Endodermal cell (in vitro differentiated cells): ENCODE data around the gene FARSB. TPM values are rescaled to one million over a fixed set of nuclear protein-coding genes. Genes with fewer than 3 reads are reported as not detected.
"Not testable (repeated sequence)": the region's sequence is repeated elsewhere in the genome, so short reads cannot be mapped to it uniquely, and the experiment has no call there.

Experiments used
- DNase-seq: peaks from one replicate; pipeline ENCODE4 v3.0.0-alpha.2; 2017
- H3K27ac ChIP-seq: 2 replicates; pipeline ENCODE4 v1.5.1; 2013; ENCODE audit warnings: mild to moderate bottlenecking, low read depth, low read length, moderate library complexity
- H3K27me3 ChIP-seq: 2 replicates; pipeline ENCODE4 v1.6.1; 2013; ENCODE audit warnings: mild to moderate bottlenecking, low read length, moderate library complexity; ENCODE audit not compliant: insufficient read depth, control insufficient read depth, poor library complexity, severe bottlenecking
- H3K36me3 ChIP-seq: 2 replicates; pipeline ENCODE4 v1.7.0; 2013; ENCODE audit warnings: mild to moderate bottlenecking, low read length, moderate library complexity; ENCODE audit not compliant: control insufficient read depth, insufficient read depth
- H3K4me1 ChIP-seq: one replicate; pipeline ENCODE4 v1.7.0; 2013; ENCODE audit warnings: low read length; ENCODE audit not compliant: control insufficient read depth, insufficient read depth
- H3K4me3 ChIP-seq: 2 replicates; pipeline ENCODE4 v1.5.1; 2013; ENCODE audit warnings: mild to moderate bottlenecking, low read length, moderate library complexity
- H3K9ac ChIP-seq: 2 replicates; pipeline ENCODE4 v1.6.1; 2013; ENCODE audit warnings: mild to moderate bottlenecking, low read length, moderate library complexity; ENCODE audit not compliant: poor library complexity, severe bottlenecking; ENCODE audit errors: extremely low read depth
- H3K9me3 ChIP-seq: 2 replicates; pipeline ENCODE4 v1.6.1; 2013; ENCODE audit warnings: mild to moderate bottlenecking, low read length, moderate library complexity; ENCODE audit not compliant: control insufficient read depth
- H3K27ac Mint-ChIP-seq: 2 replicates; pipeline ENCODE4 v1.8.0; 2020; ENCODE audit warnings: mixed read lengths
- H3K27me3 Mint-ChIP-seq: 2 replicates; pipeline ENCODE4 v1.8.0; 2021; ENCODE audit warnings: mild to moderate bottlenecking, mixed read lengths; ENCODE audit not compliant: insufficient read depth
- H3K36me3 Mint-ChIP-seq: 2 replicates; pipeline ENCODE4 v1.8.0; 2020; ENCODE audit warnings: low read depth, mixed read lengths
- H3K4me1 Mint-ChIP-seq: 2 replicates; pipeline ENCODE4 v1.8.0; 2020; ENCODE audit warnings: mixed read lengths
- H3K4me3 Mint-ChIP-seq: 2 replicates; pipeline ENCODE4 v1.8.0; 2020; ENCODE audit warnings: mild to moderate bottlenecking, moderate library complexity, mixed read lengths
- H3K9me3 Mint-ChIP-seq: 2 replicates; pipeline ENCODE4 v1.8.0; 2020; ENCODE audit warnings: mild to moderate bottlenecking, mixed read lengths
- WGBS, 2 experiments: methylation state at CpG; one replicate each; pipeline versions ENCODE4 v1.1.5 to v1.1.7; 2013; ENCODE audit warnings: missing lambda C conversion rate in 2 of 2, mixed read lengths in 1 of 2; ENCODE audit not compliant: insufficient coverage in 1 of 2, insufficient read length in 1 of 2; 5-methylcytosine and 5-hydroxymethylcytosine counted together
- total RNA-seq, 2 donors: library from RNA; stranded (reverse); fragmentation: NEBNext Ultra II Directional in 1 of 2; extraction: Animal tissue kit (Norgen Biotek cat#: 25700) in 1 of 2; gene quantifications; 2 replicates in 1 of 2; 3 replicates in 1 of 2; pipeline ENCODE4 v1.2.1, GENCODE V29; 2021
- TF ChIP-seq, protein P1 (sequence below): fragments of 200-600 bp; sonication (generic); conservative IDR thresholded peaks from 2 replicates; pipeline ENCODE4 v1.5.0; 2021; ENCODE audit warnings: antibody characterized with exemption, mild to moderate bottlenecking

FARSB gene
- total RNA-seq, 2 donors from 2014 or later, result 15.9 to 18.3 TPM

DNA sequence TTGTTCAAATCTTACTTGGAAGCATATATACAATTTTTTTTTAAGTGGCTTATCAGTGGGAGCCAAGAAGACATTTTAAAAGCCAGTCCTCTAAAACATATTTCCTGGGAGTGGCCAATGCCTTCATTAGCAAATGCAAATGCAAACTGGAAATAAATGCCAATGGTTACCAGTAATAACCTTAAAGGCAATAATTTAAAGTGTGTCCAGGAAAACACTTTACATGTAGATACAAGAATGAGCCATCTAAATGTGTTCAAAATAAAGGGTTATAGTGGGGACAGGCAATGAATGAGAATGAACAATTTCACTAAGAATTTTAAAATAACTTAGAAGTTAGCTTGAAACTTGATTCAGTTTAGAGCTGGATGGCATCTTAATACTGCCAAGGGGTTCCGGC, 64.2 kb downstream of the FARSB start:
- Mint-ChIP-seq H3K4me3 (no peak overlapping the region), H3K36me3 (peaks cover 35% of the 10 kb centered on the region), H3K27me3 (no peaks in the 10 kb centered on the region), H3K27ac (no peak overlapping the region), H3K9me3 (peaks cover 22% of the 10 kb centered on the region), H3K4me1 (no peaks in the 10 kb centered on the region)
- no peak for DNase-seq
- WGBS, 2 experiments, result 98 to 100% methylated on average over 1 of the region's 1 CpG
- Histone ChIP-seq H3K36me3 (peaks cover 22% of the 10 kb centered on the region), H3K27ac (no peak overlapping the region), H3K9ac (no peak overlapping the region), H3K9me3 (no peaks in the 10 kb centered on the region), H3K27me3 (no peaks in the 10 kb centered on the region), H3K4me3 (no peak overlapping the region), H3K4me1 (no peaks in the 10 kb centered on the region)
- TF ChIP-seq, protein P1, sequence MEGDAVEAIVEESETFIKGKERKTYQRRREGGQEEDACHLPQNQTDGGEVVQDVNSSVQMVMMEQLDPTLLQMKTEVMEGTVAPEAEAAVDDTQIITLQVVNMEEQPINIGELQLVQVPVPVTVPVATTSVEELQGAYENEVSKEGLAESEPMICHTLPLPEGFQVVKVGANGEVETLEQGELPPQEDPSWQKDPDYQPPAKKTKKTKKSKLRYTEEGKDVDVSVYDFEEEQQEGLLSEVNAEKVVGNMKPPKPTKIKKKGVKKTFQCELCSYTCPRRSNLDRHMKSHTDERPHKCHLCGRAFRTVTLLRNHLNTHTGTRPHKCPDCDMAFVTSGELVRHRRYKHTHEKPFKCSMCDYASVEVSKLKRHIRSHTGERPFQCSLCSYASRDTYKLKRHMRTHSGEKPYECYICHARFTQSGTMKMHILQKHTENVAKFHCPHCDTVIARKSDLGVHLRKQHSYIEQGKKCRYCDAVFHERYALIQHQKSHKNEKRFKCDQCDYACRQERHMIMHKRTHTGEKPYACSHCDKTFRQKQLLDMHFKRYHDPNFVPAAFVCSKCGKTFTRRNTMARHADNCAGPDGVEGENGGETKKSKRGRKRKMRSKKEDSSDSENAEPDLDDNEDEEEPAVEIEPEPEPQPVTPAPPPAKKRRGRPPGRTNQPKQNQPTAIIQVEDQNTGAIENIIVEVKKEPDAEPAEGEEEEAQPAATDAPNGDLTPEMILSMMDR, result no peak

DNA sequence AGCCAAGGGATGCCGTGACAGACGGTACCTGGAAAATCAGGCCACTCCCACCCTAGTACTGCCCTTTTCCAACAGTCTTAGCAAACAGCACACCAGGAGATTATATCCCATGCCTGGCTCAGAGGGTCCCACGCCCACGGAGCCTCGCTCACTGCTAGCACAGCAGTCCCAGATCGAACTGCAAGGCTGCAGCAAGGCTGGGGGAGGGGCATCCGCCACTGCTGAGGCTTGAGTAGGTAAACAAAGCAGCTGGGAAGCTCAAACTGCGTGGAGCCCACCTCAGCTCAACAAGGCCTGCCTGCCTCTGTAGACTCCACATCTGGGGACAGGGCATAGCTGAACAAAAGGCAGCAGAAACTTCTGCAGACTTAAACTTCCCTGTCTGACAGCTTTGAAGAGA, 71.3 kb downstream of the FARSB start:
- not testable (repeated sequence) for H3K4me3 Mint-ChIP-seq

DNA sequence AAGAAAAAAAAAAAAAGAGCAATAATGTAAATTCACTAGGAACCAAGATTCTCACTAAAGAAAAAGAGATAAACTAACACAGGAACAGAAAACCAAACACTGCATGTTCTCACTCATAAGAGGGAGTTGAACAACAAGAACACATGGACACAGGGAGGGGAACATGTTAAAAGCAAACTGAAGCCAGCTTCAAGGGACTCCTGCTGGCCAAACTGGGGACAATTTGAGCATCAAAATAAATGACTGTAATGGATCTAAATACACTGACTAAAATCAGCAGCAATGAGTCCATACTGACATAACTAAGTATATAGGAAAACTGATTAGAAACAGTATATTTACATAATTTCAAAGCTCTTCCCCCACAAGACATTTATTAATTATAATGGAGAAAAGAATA, 73.0 kb downstream of the FARSB start:
- Mint-ChIP-seq H3K4me3 (no peak overlapping the region), H3K27me3 (no peaks in the 10 kb centered on the region), H3K9me3 (peaks cover 43% of the 10 kb centered on the region), H3K4me1 (no peaks in the 10 kb centered on the region), H3K27ac (no peak overlapping the region), H3K36me3 (peaks cover 50% of the 10 kb centered on the region)
- TF ChIP-seq, protein P1, result peak; percentile 71
- DNase-seq, result no peak
- Histone ChIP-seq H3K36me3 (no peaks in the 10 kb centered on the region), H3K27me3 (no peaks in the 10 kb centered on the region), H3K27ac (no peak overlapping the region), H3K9me3 (peaks cover 10% of the 10 kb centered on the region), H3K4me3 (no peak overlapping the region), H3K9ac (no peak overlapping the region), H3K4me1 (no peaks in the 10 kb centered on the region)

More for the DNA sequence above, 71.3 kb downstream of the FARSB start:
- 90 to 92% methylated on average over 7 to 8 of the region's 8 CpGs for WGBS, 2 experiments
- H3K36me3 Mint-ChIP-seq, result peaks cover 56% of the 10 kb centered on the region
- not testable (repeated sequence) for H3K4me3 ChIP-seq, H3K4me1 Mint-ChIP-seq, H3K27me3 ChIP-seq, H3K36me3 ChIP-seq, DNase-seq, H3K9ac ChIP-seq, H3K27ac ChIP-seq, H3K27me3 Mint-ChIP-seq, H3K27ac Mint-ChIP-seq, H3K4me1 ChIP-seq, H3K9me3 ChIP-seq
- peaks cover 51% of the 10 kb centered on the region for H3K9me3 Mint-ChIP-seq

DNA sequence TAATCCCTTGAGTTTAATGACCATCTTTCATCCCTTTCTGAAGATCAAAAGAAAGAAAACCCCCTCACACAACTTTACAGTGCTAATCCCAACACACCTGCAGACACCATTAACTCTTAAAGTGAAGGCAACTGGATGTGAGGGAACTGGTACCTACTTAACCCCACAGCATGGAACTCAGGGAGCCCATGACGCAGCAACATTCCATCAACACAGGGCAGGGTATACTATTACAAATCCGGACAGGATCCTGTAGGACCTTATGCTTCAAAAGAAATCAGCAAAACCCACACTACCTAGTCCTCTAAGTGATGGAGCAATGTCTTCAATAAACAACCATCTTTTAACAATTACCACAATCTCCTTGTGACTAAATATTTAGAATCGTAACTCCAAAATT, 78.6 kb downstream of the FARSB start:
- Mint-ChIP-seq H3K27me3 (no peaks in the 10 kb centered on the region), H3K36me3 (no peaks in the 10 kb centered on the region), H3K4me3 (no peak overlapping the region), H3K27ac (no peak overlapping the region), H3K9me3 (no peaks in the 10 kb centered on the region), H3K4me1 (no peaks in the 10 kb centered on the region)
- WGBS, 2 experiments, result 17 to 69% methylated on average over 1 to 3 of the region's 3 CpGs
- H3K4me3 ChIP-seq, result no peak overlapping the region
- no peak for DNase-seq
- no peaks in the 10 kb centered on the region for H3K4me1 ChIP-seq
- no peak overlapping the region for H3K9ac ChIP-seq
- H3K27ac ChIP-seq, result no peak overlapping the region
- TF ChIP-seq, protein P1, result no peak
- no peaks in the 10 kb centered on the region for H3K27me3 ChIP-seq
- H3K9me3 ChIP-seq, result no peaks in the 10 kb centered on the region
- no peaks in the 10 kb centered on the region for H3K36me3 ChIP-seq
